ENCODE measurements around the gene ZDBF2.

GRCh38 chr2:206257350-206257749 is 17.1 kb upstream of the ZDBF2 start:
- TF ChIP-seq POLR2AphosphoS5 (IDR thresholded peaks at IDR 0.05; ENCODE audit: low read depth, low read length) (no peak), SIN3A (IDR thresholded peaks at IDR 0.05; ENCODE audit: borderline replicate concordance, insufficient read depth, low read length) (no peak), REST (IDR thresholded peaks at IDR 0.05; ENCODE audit: insufficient read depth in 1 of 2, low read depth in 2 of 2, low read length in 2 of 2) (no peak), TAF1 (IDR thresholded peaks at IDR 0.05; ENCODE audit: borderline replicate concordance, insufficient read depth, low read length) (no peak), FOXP2 (optimal IDR thresholded peaks at IDR 0.05; ENCODE audit: borderline replicate concordance, extremely low read depth, extremely low read length, insufficient read depth) (no peak)

Measured in PFSK-1 (cell line).